ENCODE results near the gene UBR4. TPM values are rescaled to one million over a fixed set of nuclear protein-coding genes. Genes with fewer than 3 reads are reported as not detected.

Gene UBR4
- total and polyA plus RNA-seq, 2 experiments from 2014 or later: 111 to 230 TPM

DNA sequence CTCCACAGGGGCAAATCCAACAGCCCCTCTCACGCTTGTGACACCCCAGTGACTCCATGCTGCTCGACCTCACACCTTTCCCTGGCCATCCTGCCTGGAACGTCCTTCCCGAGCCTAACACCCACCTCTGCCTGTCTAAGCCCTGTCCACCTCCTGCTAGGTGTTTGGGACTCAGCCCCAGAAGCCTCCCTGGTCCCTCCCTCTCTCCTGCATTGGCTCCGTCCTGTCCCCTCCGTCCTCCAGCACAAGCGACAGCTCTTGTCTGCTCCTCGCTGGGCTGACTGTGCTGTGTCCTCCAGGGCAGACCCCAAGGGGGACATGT, 151.6 kb downstream of the UBR4 start (continued):
- TF ChIP-seq, protein P1, sequence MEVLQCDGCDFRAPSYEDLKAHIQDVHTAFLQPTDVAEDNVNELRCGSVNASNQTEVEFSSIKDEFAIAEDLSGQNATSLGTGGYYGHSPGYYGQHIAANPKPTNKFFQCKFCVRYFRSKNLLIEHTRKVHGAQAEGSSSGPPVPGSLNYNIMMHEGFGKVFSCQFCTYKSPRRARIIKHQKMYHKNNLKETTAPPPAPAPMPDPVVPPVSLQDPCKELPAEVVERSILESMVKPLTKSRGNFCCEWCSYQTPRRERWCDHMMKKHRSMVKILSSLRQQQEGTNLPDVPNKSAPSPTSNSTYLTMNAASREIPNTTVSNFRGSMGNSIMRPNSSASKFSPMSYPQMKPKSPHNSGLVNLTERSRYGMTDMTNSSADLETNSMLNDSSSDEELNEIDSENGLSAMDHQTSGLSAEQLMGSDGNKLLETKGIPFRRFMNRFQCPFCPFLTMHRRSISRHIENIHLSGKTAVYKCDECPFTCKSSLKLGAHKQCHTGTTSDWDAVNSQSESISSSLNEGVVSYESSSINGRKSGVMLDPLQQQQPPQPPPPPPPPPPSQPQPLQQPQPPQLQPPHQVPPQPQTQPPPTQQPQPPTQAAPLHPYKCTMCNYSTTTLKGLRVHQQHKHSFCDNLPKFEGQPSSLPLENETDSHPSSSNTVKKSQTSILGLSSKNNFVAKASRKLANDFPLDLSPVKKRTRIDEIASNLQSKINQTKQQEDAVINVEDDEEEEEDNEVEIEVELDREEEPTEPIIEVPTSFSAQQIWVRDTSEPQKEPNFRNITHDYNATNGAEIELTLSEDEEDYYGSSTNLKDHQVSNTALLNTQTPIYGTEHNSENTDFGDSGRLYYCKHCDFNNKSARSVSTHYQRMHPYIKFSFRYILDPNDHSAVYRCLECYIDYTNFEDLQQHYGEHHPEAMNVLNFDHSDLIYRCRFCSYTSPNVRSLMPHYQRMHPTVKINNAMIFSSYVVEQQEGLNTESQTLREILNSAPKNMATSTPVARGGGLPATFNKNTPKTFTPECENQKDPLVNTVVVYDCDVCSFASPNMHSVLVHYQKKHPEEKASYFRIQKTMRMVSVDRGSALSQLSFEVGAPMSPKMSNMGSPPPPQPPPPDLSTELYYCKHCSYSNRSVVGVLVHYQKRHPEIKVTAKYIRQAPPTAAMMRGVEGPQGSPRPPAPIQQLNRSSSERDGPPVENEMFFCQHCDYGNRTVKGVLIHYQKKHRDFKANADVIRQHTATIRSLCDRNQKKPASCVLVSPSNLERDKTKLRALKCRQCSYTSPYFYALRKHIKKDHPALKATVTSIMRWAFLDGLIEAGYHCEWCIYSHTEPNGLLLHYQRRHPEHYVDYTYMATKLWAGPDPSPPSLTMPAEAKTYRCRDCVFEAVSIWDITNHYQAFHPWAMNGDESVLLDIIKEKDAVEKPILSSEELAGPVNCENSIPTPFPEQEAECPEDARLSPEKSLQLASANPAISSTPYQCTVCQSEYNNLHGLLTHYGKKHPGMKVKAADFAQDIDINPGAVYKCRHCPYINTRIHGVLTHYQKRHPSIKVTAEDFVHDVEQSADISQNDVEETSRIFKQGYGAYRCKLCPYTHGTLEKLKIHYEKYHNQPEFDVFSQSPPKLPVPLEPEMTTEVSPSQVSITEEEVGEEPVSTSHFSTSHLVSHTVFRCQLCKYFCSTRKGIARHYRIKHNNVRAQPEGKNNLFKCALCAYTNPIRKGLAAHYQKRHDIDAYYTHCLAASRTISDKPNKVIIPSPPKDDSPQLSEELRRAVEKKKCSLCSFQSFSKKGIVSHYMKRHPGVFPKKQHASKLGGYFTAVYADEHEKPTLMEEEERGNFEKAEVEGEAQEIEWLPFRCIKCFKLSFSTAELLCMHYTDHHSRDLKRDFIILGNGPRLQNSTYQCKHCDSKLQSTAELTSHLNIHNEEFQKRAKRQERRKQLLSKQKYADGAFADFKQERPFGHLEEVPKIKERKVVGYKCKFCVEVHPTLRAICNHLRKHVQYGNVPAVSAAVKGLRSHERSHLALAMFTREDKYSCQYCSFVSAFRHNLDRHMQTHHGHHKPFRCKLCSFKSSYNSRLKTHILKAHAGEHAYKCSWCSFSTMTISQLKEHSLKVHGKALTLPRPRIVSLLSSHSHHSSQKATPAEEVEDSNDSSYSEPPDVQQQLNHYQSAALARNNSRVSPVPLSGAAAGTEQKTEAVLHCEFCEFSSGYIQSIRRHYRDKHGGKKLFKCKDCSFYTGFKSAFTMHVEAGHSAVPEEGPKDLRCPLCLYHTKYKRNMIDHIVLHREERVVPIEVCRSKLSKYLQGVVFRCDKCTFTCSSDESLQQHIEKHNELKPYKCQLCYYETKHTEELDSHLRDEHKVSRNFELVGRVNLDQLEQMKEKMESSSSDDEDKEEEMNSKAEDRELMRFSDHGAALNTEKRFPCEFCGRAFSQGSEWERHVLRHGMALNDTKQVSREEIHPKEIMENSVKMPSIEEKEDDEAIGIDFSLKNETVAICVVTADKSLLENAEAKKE (CRISPR knock-in tag; IDR thresholded peaks at IDR 0.05): no peak
- TF ChIP-seq CREB1 (CRISPR knock-in tag; IDR thresholded peaks at IDR 0.05; ENCODE audit: low read depth): no peak

DNA sequence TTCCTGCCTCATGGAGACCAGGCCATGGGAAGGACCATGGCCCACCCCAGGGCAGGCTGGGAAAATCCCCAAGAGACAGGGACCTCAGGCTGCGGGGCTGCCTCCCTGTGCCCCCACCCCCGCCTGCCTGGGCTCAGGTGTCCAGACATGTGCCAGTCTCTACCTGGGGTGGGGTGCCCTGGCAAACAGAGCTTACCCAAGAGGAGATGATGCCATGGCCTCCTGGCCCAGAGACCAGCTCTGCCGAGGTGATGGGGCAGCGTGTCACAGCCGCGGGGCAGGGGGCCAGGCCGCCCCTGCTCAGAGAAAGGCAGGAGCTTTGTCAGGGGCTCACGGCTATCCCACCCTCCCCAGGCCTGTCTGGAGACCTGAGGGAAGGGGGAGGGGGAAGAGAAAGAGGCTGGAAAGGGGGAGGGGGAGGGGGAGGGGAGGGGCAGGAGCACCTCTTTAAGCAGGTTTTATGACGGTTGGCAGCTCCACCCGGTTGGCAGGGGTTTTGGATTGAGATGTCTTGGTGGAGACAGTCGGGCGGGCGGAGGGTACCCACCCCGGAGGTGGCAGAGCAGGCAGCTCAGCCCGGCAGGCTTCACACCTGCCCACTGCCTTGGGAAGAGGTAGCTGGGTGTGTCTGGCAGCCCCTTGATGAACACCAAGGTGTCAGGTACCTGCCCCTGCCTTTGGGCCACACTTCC, 152.1 kb downstream of the UBR4 start:
- no peak overlapping the region for H3K27ac ChIP-seq (ENCODE audit: low read depth)
- H3K4me1 Mint-ChIP-seq: peaks cover 2% of the 10 kb centered on the region; the same call in 1 of the 3 replicates

More for the DNA sequence above, 152.1 kb downstream of the UBR4 start:
- H3K27me3 ChIP-seq (ENCODE audit: insufficient read depth): no peaks in the 10 kb centered on the region
- H2AFZ ChIP-seq: no peak overlapping the region
- DNase-seq (ENCODE audit: low spot score) (no peak), ATAC-seq (no peak)
- H3K9me3 Mint-ChIP-seq: peaks cover 23% of the 10 kb centered on the region
- H3K4me3 Mint-ChIP-seq: no peak overlapping the region
- H3K27me3 Mint-ChIP-seq (ENCODE audit: insufficient read depth, low read depth, poor library complexity): peaks cover 12% of the 10 kb centered on the region
- TF ChIP-seq EZH2phosphoT487 (IDR thresholded peaks at IDR 0.05; ENCODE audit: unreplicated experiment) (no peak), CREB1 (CRISPR knock-in tag; IDR thresholded peaks at IDR 0.05; ENCODE audit: low read depth) (no peak), JUNB (IDR thresholded peaks at IDR 0.05; ENCODE audit: unreplicated experiment) (no peak)
- TF ChIP-seq, protein P2, sequence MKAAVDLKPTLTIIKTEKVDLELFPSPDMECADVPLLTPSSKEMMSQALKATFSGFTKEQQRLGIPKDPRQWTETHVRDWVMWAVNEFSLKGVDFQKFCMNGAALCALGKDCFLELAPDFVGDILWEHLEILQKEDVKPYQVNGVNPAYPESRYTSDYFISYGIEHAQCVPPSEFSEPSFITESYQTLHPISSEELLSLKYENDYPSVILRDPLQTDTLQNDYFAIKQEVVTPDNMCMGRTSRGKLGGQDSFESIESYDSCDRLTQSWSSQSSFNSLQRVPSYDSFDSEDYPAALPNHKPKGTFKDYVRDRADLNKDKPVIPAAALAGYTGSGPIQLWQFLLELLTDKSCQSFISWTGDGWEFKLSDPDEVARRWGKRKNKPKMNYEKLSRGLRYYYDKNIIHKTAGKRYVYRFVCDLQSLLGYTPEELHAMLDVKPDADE (IDR thresholded peaks at IDR 0.05): no peak
- H3K27ac Mint-ChIP-seq: no peak overlapping the region
- no peak overlapping the region for H3K4me3 ChIP-seq
- H3K79me2 ChIP-seq (replicated peaks; ENCODE audit: insufficient read depth): no peaks in the 10 kb centered on the region
- H3K4me1 ChIP-seq (ENCODE audit: insufficient read depth): no peaks in the 10 kb centered on the region
- H3K36me3 ChIP-seq (ENCODE audit: insufficient read depth): no peaks in the 10 kb centered on the region
- no peaks in the 10 kb centered on the region for H3K9me2 ChIP-seq (ENCODE audit: insufficient read depth)
- H3K36me3 Mint-ChIP-seq (ENCODE audit: low read depth): peaks cover 14% of the 10 kb centered on the region
- no peaks in the 10 kb centered on the region for H4K20me1 ChIP-seq (replicated peaks; ENCODE audit: insufficient read depth)
- H3K4me2 ChIP-seq: no peak overlapping the region
- no peaks in the 10 kb centered on the region for H3F3A ChIP-seq (replicated peaks; ENCODE audit: low read depth)

All from GM23338 (cell line).